GM12892 (cell line): ENCODE results near the gene UTP20.

Experiments
- POLR2A ChIP-seq: IDR thresholded peaks from 2 replicates; pipeline ENCODE4 v1.6.1; 2011; ENCODE audit warnings: low read depth, low read length, control low read depth
- POLR2AphosphoS5 ChIP-seq: IDR thresholded peaks from 2 replicates; pipeline ENCODE4 v1.6.1; 2011; ENCODE audit warnings: low read depth, low read length, control low read depth
- TAF1 ChIP-seq: IDR thresholded peaks from 2 replicates; pipeline ENCODE4 v1.6.1; 2011; ENCODE audit warnings: low read depth, mild to moderate bottlenecking, control low read depth, low read length, borderline replicate concordance

DNA sequence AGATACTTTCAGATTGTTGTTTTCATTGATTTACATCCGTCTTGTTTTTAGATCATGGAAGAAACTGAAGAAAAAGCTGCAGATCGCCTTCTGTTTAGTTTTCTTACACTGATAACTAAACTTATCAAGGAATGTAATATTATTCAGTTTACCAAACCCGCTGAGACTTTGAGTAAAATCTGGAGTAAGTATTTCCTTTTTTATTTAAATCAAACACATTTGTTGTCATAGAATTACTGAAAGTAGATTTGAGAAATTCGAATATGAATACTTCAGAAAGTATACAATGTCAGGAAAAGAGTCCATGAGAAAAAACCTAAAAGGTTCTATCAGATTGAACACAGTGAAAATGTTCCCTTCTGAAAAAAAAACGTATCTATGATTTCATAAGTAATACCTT is 95.7 kb downstream of the UTP20 start:
- TF ChIP-seq POLR2A (no peak), POLR2AphosphoS5 (no peak), TAF1 (no peak)
